GM21526 (cell line): ENCODE data around the gene CPD.
"Not testable (repeated sequence)": the region's sequence is repeated elsewhere in the genome, so short reads cannot be mapped to it uniquely, and the experiment has no call there.

Experiments
- ATAC-seq: cut with Tn5 transposase; IDR thresholded peaks from one replicate; pipeline ENCODE4 v1.9.1; 2021; ENCODE audit warnings: moderate library complexity; ENCODE audit not compliant: unreplicated experiment, low FRiP score

Gene CPD

DNA sequence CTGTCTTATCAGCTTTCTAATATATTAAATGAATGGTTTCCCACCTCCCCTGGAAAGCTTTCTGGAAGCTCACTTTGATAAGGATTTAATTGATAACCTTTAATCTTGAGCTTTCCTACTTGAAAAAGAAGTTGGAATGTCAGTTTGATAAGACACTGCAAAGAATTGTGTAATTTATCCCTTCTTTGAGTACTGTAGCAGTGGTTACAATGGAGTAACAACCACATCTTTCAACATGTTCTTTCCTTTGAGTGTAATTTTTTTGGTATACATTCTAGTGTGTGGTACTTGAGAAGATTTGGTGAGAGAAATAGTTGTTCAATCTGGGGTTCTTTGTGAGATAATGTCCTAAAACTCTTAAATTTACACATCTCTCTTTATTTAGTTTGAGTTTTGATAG, 43.4 kb downstream of the CPD start:
- no peak for ATAC-seq

DNA sequence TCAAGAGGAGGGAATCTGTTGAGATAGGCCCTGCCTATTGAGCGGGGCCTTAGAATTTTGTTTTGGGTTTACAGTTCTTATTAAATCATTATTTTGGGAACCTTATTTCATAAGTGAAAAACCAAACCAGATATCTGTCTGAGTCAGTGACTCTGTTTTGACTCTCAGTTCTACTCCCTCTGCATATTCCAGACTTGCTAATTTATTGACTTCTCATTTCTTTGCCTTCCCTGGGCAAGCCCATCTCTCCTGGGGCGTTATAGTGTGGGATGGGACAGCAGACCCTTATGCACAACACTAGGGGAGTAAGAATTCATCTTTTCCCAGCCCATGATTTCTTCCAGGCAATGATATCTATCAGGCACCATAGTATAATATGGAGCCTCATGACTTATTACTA, 45.7 kb downstream of the CPD start:
- ATAC-seq: no peak

DNA sequence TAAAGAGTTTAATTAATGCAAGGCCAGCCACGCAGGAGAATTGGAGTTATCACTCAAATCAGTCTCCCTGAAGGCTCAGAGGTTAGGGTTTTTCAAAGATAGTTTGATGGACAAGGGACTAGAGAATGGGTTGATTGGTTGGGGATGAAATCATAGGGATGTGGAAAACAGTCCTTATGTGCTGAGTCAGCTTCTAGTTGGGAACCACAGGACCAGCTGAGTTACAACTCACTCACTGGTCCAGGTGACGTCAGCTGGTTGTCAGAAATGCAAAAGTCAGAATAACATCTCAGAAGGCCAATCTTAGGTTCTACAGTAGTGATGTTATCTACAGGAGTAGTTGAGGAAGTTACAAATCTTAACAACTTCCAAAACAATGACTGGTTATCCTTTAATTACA, 47.6 kb downstream of the CPD start:
- ATAC-seq: no peak

DNA sequence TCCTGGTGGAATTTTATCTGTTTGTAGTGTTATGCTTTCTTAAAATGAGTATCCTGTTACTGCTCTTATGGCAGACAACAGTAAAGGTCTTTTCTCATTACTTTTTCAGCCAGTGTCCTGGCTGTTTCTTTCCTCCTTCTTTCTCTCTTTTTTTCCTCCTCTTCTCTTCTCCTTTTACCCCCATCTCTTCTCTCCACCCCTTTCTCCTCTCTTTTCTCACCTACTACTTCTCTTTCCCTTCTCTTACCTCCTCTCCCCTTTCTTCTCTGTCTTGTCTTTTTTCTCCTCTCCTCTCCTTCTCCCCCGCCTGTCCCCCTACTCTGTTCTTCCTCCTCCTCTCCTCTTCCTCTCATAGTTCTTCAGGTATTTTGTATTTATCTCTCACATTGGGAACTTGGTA, 48.9 kb downstream of the CPD start:
- no peak for ATAC-seq

DNA sequence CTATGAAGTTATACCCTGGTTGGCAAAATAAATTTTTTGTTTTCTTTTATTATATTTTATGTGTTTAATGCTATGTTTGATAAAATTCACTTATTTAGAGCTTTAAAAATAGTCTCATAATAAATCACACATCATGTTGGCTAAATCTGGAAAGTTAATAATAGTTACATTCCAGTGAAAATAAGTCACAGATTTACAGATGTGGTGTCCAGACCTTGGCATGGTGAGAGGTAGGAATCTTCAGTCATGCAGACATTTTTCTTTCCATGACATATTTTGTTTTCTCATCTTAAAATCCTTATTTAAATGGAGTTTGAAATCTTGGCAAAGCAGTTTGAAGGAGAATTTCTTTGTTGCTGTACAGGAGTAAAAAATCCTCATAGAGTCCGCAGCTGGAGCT, 50.4 kb downstream of the CPD start:
- ATAC-seq: no peak

DNA sequence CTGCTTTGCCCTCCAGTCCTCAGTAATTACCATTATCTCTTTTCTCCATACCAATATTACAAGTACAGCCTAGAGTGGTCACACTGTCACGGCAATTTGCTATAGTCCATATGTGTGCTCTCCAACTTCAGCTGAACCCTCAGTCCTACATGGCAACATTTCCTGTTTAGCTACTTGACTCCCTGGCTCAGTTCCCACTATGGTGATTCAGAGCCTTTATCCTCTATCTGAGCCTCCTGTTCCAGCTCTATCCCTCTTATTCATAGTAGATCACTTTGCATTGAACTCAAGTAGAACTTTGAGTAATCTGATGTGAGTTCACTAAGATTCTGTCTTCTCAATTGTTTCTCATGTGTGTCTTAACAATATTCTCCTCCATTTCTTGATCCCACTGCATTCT, 54.8 kb downstream of the CPD start:
- ATAC-seq: no peak

DNA sequence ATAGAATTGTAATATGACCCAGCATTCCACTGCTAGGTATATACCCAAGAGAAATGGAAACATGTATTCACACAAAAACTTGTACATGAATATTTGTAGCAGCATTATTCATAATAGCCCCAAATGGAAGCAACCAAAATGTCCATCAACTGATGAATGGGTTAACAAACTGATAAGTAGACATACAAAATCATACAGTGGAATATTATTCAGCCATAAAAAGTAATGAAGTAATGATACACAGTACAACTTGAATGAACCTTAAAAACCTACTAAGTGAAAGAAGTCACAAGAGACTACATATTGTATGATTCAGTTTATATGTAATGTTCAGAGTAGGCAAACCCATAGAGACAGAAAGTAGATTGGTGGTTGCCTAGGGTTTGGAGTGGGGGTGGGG, 58.0 kb downstream of the CPD start:
- no peak for ATAC-seq

GRCh38 chr17:30443721-30444120, 65.0 kb downstream of the CPD start:
- ATAC-seq: no peak

DNA sequence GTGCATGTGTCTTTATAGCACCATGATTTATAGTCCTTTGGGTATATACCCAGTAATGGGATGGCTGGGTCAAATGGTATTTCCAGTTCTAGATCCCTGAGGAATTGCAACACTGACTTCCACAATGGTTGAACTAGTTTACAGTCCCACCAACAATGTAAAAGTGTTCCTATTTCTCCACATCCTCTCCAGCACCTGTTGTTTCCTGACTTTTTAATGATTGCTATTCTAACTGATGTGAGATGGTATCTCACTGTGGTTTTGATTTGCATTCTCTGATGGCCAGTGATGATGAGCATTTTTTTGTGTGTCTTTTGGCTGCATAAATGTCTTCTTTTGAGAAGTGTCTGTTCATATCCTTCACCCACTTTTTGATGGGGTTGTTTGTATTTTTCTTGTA, 67.9 kb downstream of the CPD start:
- not testable (repeated sequence) for ATAC-seq

GRCh38 chr17:30449480-30449879, 70.8 kb downstream of the CPD start:
- no peak for ATAC-seq

- no peak for ATAC-seq
Observed at GRCh38 chr17:30450125-30451027, 71.6 kb downstream of the CPD start.

GRCh38 chr17:30454635-30455034, 75.9 kb downstream of the CPD start:
- ATAC-seq: no peak

GRCh38 chr17:30458371-30458770, 79.6 kb downstream of the CPD start:
- no peak for ATAC-seq

DNA sequence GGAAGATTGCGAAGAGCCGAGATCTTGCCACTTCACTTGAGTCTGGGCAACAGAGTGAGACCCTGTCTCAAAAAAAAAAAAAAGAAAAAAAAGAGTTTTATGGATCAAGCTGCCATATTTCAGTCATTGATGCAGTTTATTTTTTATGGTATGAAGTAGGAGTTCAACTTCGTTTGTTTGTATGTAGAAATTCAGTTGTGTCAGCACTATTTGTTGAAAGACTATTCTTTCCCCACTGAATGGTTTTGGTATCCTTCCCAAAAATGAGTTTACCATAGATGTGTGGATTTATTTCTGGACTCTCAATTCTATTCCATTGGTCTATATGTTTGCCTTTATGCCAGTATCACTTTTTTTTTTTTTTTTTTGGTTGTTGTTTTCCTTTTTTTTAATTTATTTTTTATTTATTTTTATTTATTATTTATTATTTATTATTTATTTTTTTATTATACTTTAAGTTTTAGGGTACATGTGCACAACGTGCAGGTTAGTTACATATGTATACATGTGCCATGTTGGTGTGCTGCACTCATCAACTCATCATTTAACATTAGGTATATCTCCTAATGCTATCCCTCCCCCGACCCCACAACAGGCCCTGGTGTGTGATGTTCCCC, 80.2 kb downstream of the CPD start:
- ATAC-seq: not testable (repeated sequence)

- no peak for ATAC-seq
Observed at GRCh38 chr17:30468465-30468864, 89.7 kb downstream of the CPD start.

DNA sequence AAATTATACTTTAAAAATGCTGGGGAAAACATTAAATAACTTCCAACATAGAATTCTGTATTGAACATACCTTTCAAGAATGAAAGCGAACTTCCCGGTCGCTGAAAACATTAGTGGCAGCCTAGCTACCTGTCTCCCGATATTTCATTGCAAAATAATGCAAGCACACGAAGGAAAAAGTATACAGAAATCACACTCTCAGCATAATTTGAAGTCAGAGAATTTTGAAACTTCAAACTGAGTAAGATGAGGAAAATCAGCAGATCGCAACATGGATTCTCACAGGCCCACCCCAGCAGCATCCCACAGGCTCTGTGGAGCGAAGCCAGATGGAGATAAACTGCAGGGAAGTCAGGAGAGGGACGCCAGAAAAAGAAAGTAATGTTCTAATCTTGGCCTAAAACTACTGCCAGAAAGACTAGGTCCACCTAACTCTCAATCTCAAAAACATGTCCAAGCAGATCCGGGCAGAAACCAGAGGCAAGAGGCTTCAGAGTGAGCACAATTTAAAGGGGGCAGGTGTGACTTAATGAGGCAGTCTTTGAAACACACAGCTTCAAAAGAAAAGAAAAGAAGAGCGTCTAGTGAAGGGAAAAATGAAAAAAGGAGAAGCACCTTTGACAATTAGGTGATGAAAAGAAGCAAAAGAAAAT, 93.6 kb downstream of the CPD start:
- no peak for ATAC-seq

- ATAC-seq: no peak
Observed at GRCh38 chr17:30475206-30475605, 96.5 kb downstream of the CPD start.

GRCh38 chr17:30476726-30477082, 98.0 kb downstream of the CPD start:
- ATAC-seq: peak; percentile 10

DNA sequence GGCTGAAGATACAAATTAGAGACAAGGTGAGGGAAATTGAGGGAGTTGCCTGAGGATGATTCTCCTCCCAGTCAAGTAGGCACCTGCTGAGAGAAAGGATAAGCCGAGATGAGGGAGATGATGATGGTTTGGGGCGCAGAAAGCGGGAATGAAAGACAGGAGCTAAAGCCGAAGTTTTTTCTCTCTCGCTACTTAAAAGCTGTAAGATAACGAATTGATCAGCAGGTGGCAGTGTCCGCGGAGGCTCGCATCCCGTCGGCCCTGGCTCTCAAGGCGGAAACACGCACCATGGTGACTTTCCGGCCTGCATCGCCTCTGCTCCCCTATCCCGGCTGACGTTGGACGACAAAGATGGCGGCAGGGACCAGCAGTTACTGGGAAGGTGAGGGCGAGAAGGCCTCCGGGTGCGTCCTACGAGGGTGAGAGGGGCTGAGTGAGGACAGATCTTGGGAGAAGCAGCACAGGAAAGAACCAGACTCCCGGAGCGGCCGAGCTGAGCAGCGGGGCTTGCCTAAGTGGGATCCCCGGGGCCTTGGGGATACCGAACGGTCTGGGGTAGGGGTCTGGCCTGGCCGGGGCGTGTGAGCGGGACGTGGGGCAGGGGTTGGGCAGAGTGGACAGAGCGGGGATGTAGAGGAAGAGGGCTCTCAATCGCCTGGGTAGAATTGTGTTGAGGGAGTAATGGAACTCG, 98.5 kb downstream of the CPD start, which contains the start of gene GOSR1:
Gene GOSR1 (plus strand): TSS at position 326 of the 691 bp plus-strand sequence. CDS start 26 bp downstream, at position 352.
- ATAC-seq: peak; percentile 93

- no peak for ATAC-seq
Observed at GRCh38 chr17:30477774-30478115, 99.0 kb downstream of the CPD start.

DNA sequence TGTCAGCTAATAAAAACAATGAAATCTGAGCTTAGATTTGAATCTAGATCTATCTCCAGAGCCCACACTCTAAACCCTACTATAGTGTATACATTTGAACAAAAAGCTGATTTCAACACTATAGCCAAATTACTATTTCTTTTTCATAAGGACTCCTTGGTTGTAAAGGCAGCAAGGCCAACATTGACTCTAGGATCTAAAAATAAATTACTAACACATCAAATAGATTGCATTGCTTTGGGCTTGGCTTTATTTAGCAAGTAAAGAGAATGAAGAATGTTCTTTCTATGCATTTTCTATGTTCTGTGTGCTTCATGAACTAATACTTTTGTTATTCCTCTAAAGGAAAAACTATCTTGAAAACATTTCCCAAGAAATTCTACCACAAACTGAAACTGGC, 103.8 kb downstream of the CPD start:
- ATAC-seq: no peak
